ENCODE data around the gene CD81.

The CD81 gene

DNA sequence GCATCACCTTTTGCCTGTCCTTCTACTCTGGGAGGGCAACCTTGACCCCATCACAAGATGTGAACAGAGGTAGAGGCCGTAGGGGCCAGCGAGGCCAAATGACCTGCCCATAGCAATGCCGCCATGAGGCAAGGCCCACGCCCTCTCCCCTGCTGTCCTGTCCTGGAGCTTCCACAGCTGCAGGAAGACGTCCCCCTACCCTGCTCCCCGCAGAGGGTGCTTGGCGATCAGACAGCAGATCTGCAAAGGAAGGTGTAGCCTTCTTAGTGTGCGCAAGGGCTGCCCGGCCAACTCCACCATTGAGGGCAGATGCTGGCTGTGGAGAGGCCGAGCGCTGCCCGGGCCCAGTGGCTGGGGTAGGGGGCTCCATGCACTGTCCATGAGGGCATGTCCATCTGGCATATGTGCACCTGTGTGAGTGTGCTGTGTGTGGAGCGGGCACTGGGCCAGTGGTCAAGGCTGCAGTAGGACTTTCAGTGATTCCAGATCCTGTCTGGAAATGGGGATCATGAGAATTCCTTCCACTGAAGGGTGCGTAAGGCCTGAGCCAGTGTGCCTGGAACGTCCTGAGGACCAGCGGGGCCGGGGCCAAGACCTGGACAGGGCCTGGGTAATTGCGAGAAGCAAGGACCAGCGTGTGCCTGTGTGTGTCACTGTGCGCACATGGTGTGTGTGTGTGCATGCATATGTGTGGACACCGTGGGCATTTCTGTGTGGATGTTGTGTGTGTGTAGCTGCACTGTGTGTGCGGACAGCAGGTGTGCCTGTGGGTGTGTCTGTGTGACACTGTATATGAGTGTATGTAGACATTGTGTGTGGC is 56.2 kb downstream of the CD81 start:
- DNase-seq: no peak

- DNase-seq: no peak
Measured at GRCh38 chr11:2434008-2434407, 56.9 kb downstream of the CD81 start.

GRCh38 chr11:2434506-2435255 is 57.6 kb downstream of the CD81 start:
- no peak for DNase-seq

GRCh38 chr11:2435288-2436012 is 58.3 kb downstream of the CD81 start:
- no peak for DNase-seq

DNA sequence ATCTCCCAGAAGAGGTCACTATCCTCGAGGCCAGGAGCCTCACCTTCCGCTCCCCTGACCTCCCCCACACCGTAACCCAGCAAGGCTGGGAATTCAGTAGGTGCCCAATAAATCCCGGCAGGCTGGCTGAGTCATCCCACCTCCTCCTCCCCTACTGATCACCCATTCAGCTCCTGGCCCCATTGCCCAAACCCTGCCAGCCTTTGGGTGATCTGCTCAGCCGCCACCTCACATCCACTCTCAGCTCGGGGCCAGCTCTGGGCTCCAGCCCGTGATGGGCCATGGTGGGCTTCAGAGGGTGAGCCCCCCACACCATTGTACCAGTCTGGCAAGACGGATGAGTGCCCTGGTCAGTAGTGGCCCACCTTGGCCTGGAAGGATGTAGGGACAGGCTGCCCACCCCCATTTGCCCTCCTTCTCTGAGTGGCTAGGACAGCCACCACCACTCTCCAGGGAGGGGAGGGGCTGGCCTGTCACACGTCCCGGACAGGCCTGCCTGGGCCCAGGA is 59.0 kb downstream of the CD81 start:
- no peak for DNase-seq

GRCh38 chr11:2436521-2437031 is 59.5 kb downstream of the CD81 start:
- DNase-seq: no peak

DNA sequence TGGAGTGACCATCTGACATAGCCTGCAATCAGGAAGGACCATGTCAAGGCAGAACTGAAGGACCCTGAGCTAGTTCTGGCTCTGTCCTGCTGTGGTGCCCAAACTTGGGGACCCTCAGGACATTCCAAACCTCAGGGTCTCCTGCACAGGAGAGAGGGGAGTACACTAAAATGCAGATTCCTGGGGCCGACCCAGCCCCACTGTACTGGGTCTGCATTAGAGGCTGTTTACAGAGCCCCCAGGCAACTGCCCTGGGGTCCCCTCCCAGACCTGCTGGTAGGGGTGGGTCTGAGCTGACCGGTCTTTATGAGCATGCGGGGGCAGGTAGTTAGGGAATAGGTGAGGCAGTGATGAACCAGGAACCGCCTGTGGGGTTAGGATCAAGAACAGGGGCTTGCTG is 60.4 kb downstream of the CD81 start:
- no peak for DNase-seq

DNA sequence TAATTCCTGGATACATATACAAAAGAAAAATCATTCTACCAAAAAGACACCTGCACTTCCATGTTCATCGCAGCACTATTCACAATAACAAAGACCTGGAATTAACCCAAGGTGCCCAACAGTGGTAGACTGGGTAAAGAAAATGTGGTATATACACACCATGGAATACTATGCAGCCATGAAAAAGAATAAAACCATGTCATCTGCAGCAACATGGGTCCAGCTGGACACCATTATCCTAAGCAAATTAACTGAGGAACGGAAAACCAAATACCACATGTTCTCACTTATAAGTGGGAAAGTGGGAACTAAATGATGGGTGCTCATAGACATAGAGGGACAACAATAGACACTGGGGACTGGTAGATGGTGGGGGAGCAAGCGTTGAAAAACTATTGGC is 62.7 kb downstream of the CD81 start:
- DNase-seq: no peak

GRCh38 chr11:2440646-2441045 is 63.5 kb downstream of the CD81 start:
- no peak for DNase-seq

DNA sequence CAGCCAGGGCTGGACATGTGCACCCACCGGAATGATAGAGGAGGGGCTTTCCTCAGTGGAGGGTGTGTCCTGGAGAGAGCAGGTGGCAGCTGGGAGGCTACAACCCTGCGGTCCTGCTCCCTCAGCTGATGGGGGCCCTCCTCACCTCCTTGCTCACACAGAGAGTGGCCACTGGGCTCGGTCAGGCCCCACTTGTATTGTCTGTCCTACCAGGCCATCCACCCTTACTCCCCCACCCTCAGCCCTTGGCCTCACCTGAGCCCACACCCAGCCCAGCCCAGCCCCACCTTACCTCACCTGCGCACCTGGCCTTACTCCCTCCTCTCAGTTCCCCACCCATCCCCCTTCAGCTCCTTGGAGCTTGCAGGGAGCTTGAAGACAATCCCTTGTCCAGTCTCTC is 64.1 kb downstream of the CD81 start:
- no peak for DNase-seq

- DNase-seq: no peak
Measured at GRCh38 chr11:2442589-2442988, 65.5 kb downstream of the CD81 start.

DNA sequence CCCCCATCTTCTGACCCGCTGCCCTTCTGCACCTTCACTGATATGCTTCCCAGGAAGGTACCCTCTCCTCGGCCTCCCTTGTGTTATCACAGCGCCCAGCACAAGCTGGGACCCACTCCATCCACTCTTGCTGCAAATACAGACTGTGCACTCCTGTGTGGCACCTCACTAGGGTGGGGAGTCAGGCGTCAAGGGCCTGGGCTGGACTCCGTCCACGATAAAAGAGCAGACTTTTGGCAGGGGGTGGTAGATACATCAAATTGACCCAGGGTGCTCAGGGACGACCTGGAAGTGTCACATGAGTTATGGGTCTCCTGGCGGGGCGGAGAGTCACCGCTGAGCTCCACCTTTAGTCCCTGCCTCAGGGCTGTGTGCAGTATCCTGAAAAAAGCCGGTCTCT is 66.3 kb downstream of the CD81 start:
- no peak for DNase-seq

GRCh38 chr11:2443881-2444820 is 67.0 kb downstream of the CD81 start, which contains the start of gene TRPM5:
Gene TRPM5 (minus strand): TSS chr11:2444514. CDS start chr11:2423036, 21,478 bp downstream.
- DNase-seq: peak in 1 of 58 donors; percentile 27

DNA sequence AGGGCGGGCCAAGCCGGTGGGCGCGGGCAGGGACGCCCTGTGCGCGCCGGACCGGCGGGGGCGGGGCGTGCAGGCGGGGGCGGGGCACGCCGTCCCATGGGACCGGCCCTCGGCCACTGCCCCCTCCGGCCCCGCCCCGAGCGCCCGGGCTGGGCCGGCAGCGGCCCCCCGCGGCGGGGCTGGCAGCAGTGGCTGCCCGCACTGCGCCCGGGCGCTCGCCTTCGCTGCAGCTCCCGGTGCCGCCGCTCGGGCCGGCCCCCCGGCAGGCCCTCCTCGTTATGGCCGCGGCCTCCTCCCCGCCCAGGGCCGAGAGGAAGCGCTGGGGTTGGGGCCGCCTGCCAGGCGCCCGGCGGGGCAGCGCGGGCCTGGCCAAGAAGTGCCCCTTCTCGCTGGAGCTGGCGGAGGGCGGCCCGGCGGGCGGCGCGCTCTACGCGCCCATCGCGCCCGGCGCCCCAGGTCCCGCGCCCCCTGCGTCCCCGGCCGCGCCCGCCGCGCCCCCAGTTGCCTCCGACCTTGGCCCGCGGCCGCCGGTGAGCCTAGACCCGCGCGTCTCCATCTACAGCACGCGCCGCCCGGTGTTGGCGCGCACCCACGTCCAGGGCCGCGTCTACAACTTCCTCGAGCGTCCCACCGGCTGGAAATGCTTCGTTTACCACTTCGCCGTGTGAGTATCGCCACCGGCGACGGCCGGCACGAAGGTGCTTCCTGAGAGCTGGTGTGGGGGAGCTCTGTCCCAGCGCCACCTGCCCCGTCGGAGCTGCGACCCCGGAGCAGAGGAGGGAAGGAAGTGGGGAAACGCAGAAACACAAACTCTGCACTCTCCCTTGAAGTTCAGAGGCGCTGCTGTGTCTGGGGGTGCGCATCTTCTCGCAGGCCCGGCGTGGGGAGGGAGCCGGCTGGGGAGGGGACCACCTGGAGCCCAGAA is 68.0 kb downstream of the CD81 start, which contains the start of gene KCNQ1:
TSS of gene KCNQ1 (plus strand) at position 188 of the 925 bp plus-strand sequence. CDS start at position 279, 91 bp downstream.
- no peak for DNase-seq

DNA sequence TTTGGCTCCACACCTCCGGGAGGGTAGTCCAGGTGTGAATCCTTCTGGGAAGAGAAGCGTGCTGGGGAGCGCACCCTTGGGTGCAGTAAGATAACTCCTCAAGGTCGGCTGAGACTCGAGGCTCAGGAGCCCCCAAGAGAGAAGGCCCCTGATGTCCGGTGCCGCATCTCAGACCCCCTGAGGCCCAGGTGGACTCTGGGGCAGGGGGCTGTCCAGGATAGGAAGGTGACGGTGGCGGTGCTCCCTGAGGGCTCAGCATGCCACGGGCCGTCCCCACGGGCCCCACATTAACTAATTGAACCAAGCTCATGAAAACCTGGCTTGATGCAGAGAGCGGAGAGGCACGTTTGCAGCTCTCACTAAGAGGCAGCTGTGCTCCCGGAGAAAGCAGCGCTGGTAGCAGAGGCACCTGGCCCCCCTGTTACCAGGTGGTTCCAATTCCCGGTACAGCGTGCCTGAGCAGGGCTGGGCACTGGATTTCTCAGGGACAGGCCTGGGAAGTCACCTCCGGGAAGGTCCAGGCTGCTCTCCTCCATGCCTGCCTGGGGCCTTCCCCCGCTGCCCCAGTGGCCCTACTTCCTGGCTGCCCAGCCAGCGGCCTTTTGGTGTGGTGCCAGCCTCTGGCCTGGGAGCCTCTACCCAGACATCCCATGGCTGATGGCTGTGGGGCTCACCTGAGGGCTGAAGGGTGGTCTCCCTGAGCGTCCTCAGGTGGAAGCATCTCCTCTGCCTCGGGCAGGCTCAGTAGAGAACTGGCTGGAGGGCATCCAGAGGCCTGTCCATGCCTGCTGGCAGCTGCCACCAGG is 68.8 kb downstream of the CD81 start:
- no peak for DNase-seq

DNA sequence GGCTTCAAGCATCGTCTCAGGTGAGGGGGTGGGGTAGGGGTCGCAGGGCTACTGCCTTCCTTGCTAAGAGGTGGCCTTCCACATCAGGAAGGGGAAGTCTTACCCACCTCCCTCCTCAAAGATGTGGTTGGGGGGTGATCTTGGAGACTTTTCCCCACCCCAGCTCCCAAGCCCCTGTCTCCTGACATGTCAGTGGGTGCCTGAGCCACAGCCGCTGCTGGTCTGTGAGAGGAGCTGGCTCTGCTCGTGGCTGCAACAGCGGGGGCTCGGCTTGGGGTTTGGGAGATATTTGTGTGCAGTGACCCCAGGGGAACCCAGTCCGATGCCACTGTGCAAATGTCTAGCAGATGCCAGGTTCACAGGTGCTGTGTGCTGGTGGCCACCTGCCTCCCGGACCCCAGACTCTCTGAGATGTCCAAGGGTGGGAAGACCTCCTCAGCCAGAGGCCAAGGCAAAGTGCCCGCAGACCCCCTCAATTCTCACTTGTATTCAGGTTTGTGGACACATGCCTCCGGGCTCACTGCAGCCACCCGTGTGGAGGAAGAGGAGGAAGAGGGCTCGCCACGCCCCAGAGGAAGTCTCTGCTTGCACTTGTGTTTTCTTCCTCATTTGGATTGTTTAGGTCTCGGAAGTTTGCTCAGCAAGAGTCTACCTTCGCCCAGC is 69.6 kb downstream of the CD81 start:
- DNase-seq: peak in 1 of 58 donors; percentile 16

All from anterior cingulate cortex (tissue), 58 donors.